Stimulated activated CD8-positive, alpha-beta memory T cell treated with anti-CD3 and anti-CD28 coated beads, Interleukin-4, amount 100 ng/mL, for 24 hours (primary cell): ENCODE results near the gene TOP2B.

Source experiments
- DNase-seq: peaks from one replicate; pipeline ENCODE4 v3.0.0-alpha.2; 2020; ENCODE audit warnings: low read depth

Gene TOP2B

DNA sequence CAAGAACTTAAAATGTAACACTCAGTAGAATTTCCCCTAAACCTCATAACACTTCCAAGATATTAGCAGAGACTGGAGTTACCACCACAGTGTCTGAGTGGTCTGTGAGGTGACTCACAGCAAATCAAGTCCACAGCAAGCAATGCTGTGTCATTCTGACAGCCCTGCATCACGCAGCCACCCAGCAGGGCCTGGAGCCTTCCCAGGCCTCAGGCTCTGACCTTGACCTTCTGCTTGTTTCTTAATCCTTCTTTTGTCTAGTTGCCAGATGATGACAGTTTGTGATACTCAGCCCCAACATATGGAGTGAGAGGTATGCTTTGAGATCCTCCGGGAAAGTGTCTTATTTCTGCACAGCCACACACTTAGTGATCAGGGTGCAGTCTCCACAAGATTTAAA is 82.5 kb downstream of the TOP2B start:
- no peak for DNase-seq

GRCh38 chr3:25581823-25582222 is 82.9 kb downstream of the TOP2B start:
- DNase-seq: no peak

DNA sequence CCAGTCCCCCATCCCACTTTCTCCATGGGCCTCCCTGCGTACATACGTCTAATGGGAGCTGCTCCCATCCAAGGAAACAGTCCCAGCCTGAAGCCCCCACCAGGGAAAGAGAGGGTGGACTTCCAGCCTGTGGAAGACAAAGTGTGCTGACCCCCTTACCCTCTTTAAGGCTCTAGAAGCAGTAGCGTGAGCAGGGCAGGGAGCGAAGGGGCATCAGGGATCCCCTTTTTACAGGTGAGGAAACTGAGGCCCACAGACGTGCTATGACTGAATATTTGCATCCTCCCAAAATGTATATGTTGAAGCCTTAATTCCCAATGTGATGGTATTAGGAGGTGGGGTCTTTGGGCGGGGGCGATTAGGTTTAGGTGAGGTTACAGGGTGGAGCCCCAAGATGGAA is 83.4 kb downstream of the TOP2B start:
- no peak for DNase-seq

- DNase-seq: no peak
Observed at GRCh38 chr3:25580534-25580933, 84.2 kb downstream of the TOP2B start.

DNA sequence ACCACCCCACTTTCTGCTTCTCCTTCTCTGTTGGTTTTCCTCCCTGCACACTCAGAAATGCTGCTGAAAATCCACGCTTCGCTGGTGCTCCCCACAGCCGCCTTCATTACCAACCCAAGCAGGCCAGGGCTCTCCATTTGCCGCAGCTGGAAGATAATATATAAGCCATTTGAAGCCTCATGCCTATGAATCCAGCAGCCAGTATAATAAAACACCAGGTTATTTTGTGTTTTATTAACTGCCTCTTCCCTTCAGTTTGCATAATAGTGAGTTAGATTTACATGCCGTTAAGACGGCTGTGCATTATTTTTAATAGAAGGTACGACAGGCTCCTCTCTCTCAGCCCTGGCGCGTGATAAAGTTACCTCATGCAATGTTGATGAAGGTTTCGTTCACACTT is 86.6 kb downstream of the TOP2B start:
- DNase-seq: no peak

GRCh38 chr3:25576831-25577454 is 87.8 kb downstream of the TOP2B start:
- DNase-seq: no peak

GRCh38 chr3:25576146-25576545 is 88.6 kb downstream of the TOP2B start:
- DNase-seq: no peak

DNA sequence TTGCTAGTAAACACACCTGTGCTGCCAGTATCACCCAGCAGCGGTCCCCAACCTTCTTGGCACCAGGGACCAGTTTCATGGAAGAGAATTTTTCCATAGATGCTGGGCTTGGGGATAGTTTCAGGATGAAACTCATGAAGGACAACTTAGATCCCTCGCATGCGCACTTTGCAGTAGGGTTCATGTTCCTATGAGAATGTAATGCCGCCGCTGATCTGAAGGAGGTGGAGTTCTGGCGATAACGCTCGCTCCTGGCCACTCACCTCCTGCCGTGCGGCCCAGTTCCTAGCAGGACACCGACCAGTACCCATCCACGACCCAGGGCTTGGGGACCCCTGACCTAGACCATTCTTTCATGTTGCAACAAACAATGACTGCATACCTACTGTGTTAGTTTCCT is 89.7 kb downstream of the TOP2B start:
- DNase-seq: no peak

GRCh38 chr3:25574172-25574765 is 90.4 kb downstream of the TOP2B start:
- DNase-seq: no peak

DNA sequence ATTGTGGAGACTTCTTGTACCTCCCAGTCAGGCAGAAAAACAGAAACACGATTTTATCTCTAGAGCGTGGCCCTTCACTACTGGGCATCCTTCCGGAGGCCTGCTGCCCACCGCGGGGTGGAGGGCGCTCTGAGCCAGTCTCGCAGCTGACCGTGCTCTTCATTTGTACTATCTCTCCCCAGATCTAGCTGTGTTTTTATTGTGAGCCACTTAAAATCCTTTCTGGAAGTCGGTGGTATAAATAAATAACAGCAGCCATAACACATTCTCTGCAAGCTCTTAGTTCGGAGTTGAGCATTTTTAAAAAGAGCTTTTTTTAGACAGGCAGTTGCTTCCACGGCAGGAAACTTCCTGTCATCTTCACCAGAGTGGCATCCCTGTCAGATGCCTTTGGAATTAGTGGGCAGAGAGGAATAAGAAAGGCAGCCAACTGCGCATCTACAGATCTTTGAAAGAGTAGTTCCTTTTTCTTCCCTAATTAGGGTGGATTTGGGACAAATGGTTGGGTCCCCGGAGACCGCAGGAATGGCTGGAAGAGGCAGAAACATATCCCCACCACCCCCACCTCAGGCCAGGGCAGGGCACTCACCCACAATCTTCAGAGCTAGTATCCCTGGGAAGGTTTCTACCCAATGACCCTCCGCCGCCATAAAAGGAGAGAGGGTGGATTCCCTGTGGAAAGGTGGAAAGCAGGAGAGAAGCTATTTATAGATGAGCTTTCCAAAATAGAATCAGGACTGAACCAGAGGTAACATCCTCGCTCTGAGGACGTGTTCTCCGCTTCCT is 91.1 kb downstream of the TOP2B start:
- DNase-seq: no peak

DNA sequence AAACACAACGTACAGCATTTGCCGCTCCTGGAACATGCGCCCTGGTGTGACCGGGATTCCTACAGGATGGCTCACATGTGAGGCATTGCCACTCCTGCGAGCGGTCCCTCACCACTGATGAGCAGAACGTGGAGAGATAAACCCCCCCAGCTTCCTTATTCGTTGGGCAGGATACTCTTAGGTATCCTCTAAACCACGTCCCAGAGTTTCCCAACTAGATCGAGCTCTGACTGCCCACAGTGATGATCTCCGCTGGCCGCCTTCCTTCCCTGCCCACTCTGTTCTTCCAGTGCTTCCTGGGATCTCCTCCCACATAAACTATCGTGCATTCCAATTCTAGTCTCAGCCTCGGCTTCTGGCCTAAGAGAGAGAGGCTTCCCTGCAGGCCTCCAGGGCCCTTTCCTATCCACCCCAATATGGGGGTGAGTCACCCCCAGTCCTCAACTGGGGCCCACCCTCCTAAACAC is 91.8 kb downstream of the TOP2B start:
- DNase-seq: no peak

DNA sequence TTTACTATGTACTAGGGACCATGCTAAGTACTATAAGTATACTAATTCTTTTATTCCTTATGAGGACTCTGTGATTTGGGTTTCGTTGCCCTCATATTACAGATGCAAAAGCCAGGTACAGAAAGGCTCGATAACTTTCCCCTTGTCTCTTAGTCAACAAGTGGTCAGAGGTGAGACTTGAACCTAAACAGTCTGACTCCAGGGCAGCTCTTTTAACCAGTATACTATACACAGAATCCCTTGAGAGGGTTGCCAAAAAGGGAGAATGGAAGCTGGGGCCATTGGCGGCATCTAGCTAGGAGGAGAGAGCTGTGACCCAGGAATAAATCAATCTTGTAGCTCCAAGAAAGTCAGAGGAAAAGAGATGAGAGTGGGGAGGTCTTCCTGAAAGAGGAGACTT is 92.4 kb downstream of the TOP2B start:
- no peak for DNase-seq

- no peak for DNase-seq
Observed at GRCh38 chr3:25571285-25571684, 93.4 kb downstream of the TOP2B start.

GRCh38 chr3:25568525-25569078 is 96.1 kb downstream of the TOP2B start:
- no peak for DNase-seq

- DNase-seq: no peak
Observed at GRCh38 chr3:25567806-25568524, 96.7 kb downstream of the TOP2B start.

DNA sequence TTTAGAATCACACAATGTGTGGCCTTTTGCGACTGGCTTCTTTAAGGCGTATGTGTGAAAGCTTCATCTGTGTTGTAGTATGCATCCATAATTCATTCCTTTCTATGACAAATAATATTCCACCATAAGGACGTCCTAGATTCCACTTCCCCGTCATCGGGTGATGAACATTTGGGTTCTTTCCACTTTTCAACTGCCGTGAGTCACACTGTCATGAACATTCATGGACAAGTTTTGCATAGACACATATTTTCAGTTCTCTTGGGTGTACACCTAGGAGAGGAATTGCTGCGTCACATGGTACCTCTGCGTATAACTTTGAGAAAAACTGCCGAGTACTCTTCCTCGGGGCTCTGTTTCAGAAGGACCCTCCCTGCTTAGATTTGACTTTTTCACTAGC is 97.3 kb downstream of the TOP2B start:
- no peak for DNase-seq

DNA sequence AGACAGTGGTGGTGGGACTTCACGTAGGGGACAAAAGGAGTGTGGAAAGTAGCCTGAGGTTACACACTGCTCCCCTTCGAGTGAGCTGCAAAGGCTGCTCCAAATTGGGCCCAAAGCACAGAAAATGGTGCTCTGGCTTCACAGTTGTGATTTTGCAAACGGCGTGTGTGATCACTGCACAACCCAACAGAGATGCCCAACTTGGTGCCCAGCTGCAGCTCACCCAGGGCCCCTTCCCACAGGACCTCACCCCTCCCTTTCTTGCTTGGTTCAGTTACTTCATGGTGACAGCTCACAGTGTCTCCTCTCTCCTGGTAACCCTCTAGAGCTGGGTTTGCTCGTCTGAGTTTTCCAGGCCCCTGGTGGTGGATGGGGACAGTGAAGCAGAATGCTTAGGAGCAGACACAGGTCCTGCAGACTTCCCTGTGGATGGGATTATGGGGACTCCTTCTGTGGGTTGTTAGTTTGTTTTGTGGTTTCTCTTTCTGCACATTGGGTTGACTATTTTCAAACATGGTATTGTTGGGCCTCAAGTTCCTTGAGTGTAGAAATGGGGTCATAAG is 98.3 kb downstream of the TOP2B start:
- no peak for DNase-seq

- no peak for DNase-seq
Observed at GRCh38 chr3:25565807-25566206, 98.9 kb downstream of the TOP2B start.

DNA sequence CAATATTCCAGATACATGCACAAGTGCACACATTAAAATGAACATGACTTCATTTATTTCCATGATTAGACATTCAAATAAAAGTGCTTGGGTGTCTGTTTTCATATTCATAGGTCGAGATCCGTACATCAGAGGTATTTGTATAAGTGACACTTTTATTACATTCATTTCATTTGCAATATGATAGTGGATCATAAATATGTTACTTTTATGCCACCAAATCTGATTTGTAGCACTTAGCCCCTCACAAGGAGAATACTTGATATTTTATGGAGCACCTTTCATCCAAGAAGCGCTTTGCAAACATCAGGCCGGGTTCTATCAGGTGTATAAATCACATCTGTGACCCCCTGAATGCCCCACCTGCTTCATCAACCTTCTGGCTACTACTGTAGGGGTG is 100.6 kb downstream of the TOP2B start:
- no peak for DNase-seq

- no peak for DNase-seq
Observed at GRCh38 chr3:25563601-25564000, 101.1 kb downstream of the TOP2B start.

DNA sequence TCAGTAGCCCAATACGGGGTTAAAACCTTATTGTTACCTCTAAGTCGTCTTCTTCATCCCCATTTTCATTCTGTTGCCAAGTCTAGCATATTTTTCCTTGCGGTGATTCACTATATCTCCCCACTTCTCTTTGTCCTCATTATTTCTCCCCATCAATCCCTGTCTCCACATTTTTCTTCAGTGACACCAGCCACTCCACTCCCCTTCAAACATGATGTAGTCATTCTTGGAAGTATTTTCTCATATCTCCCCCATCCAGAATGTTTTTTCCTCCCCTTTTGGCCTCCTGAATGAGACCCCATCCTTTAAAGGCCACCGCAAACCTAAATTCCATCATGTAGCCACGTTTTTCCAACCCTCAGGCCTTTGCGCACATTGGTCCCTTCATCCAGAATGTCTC is 105.9 kb downstream of the TOP2B start:
- DNase-seq: no peak

DNA sequence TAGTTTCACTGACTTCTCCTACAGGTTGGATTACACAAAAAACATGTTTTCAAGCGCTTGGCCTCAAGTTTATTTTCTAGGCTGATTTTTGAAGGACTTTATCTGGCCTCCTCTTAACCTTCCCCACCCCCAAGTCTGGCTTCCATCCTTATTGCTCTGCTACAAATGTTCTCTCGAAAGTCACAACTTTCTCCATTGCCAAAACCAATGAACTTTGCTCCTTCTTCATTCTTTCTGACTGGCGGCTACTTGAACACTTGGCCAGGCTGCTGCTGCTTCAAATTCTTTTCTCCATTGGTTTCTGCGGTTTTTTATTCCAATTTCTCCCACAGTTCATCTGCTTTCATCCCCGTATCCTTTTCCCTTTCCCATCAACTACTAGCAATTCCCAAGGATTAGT is 106.6 kb downstream of the TOP2B start:
- no peak for DNase-seq
